NCI-H1105 (cell line): ENCODE measurements around the gene ANO2.

Source experiments
- DNase-seq: peaks from one replicate; lab custom pipeline; 2025; lab: John Stamatoyannopoulos, UW

Gene ANO2

GRCh38 chr12:5577741-5578140, 367.3 kb downstream of the ANO2 start:
- DNase-seq, result no peak

DNA sequence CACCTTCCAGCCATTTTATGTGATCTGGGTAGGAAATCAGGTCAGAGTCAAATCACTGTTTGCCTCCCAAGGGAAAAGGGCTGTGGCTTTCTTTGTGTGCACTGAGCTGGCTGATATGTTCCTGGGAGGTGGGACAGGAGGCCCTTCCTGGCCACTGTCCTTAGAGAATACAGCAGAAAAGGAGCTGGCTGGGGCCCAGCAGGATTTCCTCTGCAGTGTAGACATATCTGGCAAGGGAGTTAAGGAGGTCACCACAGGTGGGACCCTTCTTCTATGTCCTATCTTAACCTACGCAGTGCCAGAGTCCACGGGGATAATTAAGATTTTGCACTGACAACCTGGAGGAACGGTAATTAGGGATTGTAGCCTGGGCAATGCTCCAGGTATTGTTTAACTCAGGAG, 367.8 kb downstream of the ANO2 start:
- DNase-seq, result no peak

- no peak for DNase-seq
Measured at GRCh38 chr12:5575987-5576386, 369.1 kb downstream of the ANO2 start.

DNA sequence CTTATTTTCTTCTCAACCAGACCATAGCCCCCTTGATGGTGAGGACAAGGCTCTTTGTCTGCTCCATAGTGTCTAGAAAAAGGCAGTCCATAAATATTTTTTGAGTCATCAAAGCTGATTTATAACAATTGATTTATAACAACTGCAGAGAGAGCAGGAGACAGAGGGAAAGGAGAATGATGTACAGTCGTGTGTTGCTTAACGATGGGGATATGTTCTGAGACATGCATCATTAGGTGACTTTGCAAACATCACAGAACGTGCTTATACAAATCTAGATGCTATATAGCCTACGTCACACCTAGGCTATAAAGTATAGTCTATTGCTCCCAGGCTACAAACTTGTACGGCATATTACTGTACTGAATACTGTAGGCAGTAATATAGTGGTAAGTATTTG, 369.8 kb downstream of the ANO2 start:
- no peak for DNase-seq

- no peak for DNase-seq
Measured at GRCh38 chr12:5573390-5573789, 371.7 kb downstream of the ANO2 start.

DNA sequence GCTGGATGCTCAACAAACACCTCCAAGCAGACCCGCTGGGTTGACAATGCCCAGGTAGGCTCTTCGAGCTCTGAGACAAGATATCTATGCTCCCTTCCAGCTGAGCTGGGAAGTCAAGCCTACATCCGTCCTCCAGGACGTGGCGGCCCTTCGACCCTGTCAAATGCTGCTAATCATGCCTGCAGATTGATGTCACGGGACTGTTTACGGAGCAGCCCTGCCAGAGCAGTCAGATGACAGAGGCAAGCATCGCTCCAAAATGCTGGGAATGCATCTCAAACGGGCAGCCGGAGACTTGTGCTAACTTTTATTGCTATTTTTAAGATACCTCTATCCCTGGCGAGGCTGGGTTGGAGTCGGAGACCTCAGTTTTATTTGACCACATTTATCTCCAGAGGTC, 373.9 kb downstream of the ANO2 start:
- DNase-seq, result no peak

DNA sequence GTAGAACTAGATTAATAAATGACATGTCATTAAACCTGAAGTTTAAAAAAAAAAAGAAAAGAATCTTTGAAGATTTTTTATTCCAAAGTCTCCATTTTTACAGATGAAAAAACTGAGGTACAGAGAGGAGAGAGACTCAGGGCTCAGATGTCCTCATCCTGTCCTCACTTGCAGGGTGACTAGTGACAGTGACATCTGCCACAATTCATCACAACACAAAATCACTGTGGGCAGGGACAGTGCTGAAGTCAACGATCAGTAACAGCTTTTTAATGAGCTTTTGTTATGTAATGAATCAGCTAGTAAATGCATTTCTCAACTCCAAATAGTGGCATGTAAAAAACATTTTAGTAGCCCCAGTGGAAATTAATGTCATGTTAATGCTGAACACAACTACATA, 374.6 kb downstream of the ANO2 start:
- no peak for DNase-seq

DNA sequence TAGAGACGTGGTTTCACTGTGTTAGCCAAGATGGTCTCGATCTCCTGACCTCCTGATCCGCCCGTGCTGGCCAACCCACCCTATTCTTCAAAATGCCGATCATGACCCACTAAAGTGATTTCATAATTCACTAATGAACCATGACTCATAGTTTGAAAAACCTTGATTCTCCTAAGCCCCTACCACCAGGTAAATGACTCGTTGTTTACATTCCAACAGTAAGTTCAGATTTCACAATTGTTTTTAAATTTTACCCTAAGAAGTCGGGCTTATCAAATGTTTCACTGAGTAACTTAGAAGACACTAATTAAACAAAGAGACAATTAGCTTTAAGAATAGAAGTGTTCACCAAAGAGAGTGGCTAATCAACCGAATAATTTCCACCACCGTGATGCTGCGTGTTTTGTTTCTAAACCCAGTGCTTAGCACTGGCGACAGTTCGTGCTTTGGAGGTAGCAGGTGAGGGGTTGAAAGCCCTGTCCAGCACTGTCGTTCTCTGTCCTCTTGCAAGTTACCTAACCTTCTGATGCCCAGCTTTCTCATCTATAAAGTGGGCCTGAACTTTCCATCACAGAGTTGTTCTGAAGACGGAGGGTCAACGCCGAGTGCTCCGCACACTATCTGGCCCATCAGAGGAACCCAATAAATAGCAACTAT, 376.6 kb downstream of the ANO2 start:
- no peak for DNase-seq

DNA sequence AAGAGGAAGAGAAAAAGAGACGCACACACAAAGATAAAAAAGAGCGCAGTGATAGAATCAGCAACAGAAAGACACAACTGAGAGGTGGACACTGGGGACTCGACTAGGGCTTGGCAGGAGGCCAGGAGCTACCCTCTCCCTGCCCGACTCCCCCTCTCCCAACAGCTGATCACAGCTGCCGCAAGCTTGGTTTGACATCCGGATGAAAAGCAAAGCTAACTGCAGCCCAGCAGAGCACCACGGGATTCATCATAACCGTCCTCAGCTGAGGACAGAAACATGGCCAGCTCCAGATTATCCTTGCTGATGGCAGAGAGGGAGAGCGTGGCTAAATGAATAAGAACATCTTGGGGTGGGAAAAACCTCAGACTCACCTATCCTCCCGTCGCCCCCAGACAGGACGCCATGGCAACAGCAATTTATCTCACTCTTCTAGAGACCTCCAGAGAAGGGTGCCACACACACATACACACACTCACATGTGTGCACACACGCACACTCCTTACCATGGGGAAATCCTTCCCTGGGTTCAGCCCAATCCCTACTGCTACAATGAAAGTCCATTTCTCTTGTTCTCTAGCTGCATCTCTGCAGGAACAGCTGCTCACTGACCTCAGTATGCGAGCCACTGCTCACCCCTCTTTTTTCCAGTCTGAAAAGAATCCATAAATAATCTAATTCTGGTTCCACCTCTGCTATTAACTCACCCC, 377.9 kb downstream of the ANO2 start:
- DNase-seq, result peak; percentile 25

DNA sequence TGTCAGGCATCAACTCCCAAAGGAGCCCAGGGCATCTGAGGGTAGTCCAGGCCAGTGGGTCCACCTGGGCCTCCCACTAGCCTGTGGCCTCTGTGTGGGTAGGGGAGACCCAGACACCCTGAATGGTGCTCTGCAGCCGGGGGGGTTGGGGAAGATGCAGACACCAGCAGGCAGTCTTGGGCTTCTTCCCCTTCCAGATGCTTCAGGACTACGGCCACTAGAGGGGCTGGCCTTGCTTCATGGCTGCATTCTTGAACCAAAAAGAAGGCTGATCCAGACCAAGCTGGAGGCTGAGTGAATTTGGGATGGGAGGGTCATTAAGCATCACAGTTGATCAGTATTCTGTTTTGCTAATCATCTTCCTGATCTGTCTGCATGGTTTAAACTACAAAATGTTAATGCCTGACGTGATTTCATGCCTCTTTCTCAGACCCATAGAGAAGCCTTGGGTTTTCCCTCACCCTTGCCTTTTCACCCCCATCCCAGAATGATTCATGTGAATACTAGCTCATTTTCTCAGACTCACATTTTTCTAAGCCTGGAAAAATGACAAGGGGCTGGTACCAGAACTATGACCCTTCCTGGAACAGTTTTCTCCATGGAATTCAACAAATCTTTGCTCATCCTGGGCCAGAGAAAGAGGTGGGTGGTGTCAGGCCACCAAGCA, 379.0 kb downstream of the ANO2 start:
- no peak for DNase-seq

DNA sequence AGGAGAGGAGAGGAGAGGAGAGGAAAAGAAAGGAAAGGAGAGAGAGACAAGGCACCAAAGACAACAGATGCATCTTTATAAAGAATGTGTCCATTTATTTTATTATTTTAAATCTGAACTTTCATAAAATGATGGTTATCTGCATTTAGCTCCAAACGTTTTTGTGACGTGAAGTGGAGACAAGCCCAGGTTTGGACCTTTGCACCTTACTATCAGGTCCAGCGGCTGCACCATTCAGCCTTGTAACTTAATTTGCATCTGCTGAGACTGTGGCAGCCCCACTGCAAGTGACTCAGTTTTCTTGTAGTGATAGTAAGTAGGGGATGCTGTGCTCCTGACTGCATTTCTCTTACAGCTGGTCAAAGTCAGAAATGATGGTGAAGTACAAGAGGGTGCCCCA, 382.5 kb downstream of the ANO2 start:
- DNase-seq, result no peak

DNA sequence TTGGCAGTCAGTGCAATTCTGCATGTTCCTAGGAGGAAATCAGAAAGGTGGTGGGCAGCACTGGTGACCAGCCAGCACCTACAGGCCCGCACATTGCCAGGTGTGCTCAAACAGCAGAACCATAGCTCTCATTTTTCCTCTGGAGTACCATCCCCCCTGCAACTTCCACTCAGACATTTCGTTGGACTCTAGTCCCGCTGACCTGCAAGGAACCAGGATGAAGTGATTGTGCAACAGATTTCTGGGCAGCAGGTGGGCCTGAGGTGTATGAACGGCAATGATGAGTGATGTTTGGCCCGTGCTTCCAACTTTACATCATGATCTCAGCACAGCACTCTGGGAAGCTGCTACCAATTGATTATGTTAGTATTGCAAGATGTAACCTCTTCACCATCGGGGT, 383.2 kb downstream of the ANO2 start:
- DNase-seq, result no peak

- DNase-seq, result no peak
Measured at GRCh38 chr12:5561057-5561456, 384.0 kb downstream of the ANO2 start.

DNA sequence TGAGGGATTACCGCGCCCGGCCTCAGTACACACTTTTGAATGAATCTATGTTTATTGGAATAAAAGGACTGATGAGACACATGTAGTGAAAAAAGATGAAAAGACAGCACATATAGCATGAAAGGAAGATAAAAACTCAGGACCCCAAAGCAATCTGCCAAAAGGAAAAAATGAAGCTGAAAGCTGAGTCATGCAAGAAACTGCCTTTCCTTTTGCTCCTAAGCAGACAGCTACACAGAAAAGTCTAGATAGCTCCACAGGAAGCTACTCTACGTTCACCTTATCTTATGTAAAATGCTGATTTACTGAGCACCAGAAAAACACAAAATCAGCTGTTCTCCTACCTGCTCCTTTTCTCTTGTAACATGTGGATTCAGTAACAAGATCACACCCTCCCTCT, 384.8 kb downstream of the ANO2 start:
- DNase-seq, result no peak

DNA sequence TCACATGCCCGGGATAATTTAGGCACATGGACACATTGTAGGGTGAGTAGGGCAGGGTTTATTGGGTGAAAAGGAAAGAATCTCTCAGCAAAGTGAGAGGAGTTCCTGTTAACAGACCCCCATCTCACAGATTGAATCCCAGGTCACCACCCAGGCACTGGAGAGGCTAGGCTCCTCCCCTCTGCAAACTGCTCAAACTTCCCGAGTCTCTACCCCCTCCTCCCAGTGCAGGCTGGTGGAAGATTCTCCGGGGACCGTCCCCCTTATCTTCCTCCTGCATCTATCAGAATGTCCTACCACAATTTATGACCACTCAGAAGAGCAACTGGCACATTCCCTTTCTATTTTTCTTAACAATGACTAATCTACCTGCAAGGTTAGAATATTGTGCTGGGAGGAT, 387.2 kb downstream of the ANO2 start:
- no peak for DNase-seq

GRCh38 chr12:5556946-5557673, 387.9 kb downstream of the ANO2 start:
- no peak for DNase-seq

- DNase-seq, result no peak
Measured at GRCh38 chr12:5556033-5556614, 388.9 kb downstream of the ANO2 start.

DNA sequence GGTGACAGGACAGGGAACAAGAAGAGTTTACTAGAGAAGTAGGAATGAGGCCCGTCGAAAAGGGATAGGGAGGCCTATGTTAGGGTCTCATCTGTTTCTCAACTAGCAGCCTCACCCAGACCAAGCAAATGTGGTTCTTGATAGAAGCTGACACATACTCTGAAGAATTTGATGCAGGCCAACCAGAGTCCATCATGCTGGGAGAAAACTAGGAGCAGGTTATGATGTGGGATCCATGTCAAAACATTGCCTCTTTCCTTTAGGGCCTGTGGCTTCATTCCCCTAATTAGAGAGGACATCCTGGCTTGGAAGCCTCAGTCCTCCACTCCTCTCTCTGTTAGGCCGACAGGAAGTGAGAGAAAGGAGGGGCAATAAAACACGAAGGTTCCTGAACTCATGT, 390.3 kb downstream of the ANO2 start:
- no peak for DNase-seq

- no peak for DNase-seq
Measured at GRCh38 chr12:5549011-5549410, 396.0 kb downstream of the ANO2 start.

DNA sequence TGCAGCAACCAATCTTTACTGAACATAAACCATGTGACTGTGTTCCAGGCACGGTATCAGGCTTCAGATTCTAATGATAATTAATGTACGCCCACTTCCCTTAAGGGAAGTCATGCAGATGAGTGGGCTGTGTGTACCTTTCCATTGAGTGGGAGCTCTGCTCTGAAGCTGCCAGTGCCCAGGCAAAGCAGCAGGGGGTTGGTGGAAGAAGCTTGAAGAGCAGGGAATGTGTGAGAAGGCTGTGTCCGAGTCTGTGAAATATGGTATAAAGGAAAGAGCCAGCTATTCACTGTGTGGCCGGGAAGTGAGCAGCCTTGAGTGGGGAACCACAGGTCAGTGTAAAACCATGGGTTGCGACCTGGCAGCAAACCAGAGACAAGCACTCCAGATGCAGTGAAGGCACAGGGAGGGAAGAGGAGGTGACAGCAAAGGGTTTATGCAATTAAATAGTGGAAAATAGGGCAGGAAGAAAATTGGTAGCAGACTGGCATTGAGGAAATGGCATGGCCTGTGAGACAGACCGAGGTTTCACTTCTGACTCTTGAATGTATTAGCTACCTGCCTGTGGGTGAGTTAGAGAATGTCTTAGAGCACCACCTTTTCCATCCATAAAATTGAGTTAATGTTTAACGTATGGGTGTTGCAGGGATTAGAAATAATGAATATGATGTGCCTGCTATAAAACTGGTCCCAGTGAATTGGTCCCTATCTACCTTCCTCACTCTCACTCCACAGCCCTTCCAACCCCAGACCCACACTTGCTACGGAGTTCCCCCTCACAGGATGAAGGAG, 396.7 kb downstream of the ANO2 start:
- no peak for DNase-seq

DNA sequence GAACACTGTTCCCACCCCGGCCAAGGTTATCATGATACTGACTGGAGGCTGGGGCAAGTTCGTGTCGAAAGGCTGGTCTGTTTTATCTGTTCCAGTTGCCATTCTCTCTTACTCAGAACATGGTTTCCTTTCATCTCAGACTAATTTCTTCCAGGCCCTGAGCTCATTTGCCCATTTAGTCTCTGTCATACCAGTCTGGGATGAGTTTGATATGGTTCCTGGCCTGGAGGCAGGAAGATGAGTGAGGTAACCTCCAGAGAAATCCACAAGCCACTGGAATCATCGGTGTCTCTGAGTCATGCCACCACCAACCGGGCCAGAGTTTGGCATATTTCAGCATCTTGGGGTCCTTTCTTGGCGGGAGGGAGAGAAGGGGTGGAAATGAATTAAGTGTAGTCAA, 398.4 kb downstream of the ANO2 start:
- DNase-seq, result no peak

- DNase-seq, result no peak
Measured at GRCh38 chr12:5537771-5538170, 407.3 kb downstream of the ANO2 start.
